Spleen (tissue), 7 donors: ENCODE measurements around the gene ITCH.

Experiments
- CTCF ChIP-seq, 11 experiments: fragments of 200-600 bp in 7 of 11; fragments of 450-650 bp in 4 of 11; sonication (generic) in 4 of 11; IDR thresholded peaks in 8 of 11; conservative IDR thresholded peaks in 3 of 11; 1 replicate in 7 of 11; 2 replicates in 4 of 11; pipeline versions ENCODE4 v1.4.0 to v1.8.0; 2016 to 2021; ENCODE audit warnings: antibody characterized with exemption in 11 of 11, inconsistent platforms in 4 of 11, mild to moderate bottlenecking in 1 of 11
- POLR2AphosphoS5 ChIP-seq, 3 donors: sonication (generic); formaldehyde crosslinking; IDR thresholded peaks; one replicate each; pipeline ENCODE4 v1.5.1; 2017; ENCODE audit warnings: antibody characterized with exemption in 3 of 3
- donor health status: DM: no; HTN: no; CAD: no; lungs with moderate emphysema.
- donor health status: DM: no; HTN: no; CAD: no.
- donor health status: DM: no; HTN: no; CAD: no.

- TF ChIP-seq CTCF (IDR thresholded peaks at IDR 0.05 in 8 of 11, conservative IDR thresholded peaks at IDR 0.05 in 3 of 11) (no peak), POLR2AphosphoS5 (IDR thresholded peaks at IDR 0.05) (no peak)
Measured at GRCh38 chr20:34560141-34560523, 197.1 kb downstream of the ITCH start.
